Psoas muscle (tissue), 8 donors: ENCODE results near the gene PDIA6. TPM values are rescaled to one million over a fixed set of nuclear protein-coding genes. Genes with fewer than 3 reads are reported as not detected.

ENCODE experiments used
- ATAC-seq, 4 donors: fragments of 200-7000 bp; cut with Tn5 transposase; one replicate each; pipeline ENCODE4 v1.9.1; 2020; ENCODE audit warnings: moderate library complexity in 3 of 4, mild to moderate bottlenecking in 2 of 4
- DNase-seq, 2 donors: peaks; one replicate each; pipeline ENCODE4 v3.0.0-alpha.2; 2020
- H3K27ac ChIP-seq: fragments of 200-600 bp; one replicate; pipeline ENCODE4 v1.8.0; 2022
- H3K27me3 ChIP-seq, 3 donors: fragments of 200-600 bp in 1 of 3; one replicate each; pipeline versions ENCODE4 v1.6.1 to v1.8.0; 2013 to 2022; ENCODE audit warnings: low read length in 2 of 3, mild to moderate bottlenecking in 2 of 3, moderate library complexity in 1 of 3; ENCODE audit not compliant: insufficient read depth in 3 of 3
- H3K36me3 ChIP-seq, 2 donors: fragments of 200-600 bp in 1 of 2; one replicate each; pipeline versions ENCODE4 v1.6.1 to v1.8.0; 2013 to 2022; ENCODE audit warnings: low read depth in 1 of 2, mild to moderate bottlenecking in 1 of 2, moderate library complexity in 1 of 2; ENCODE audit not compliant: insufficient read depth in 1 of 2
- H3K4me1 ChIP-seq: fragments of 200-600 bp; one replicate; pipeline ENCODE4 v1.8.0; 2022
- H3K4me3 ChIP-seq: fragments of 200-600 bp; one replicate; pipeline ENCODE4 v1.8.0; 2022; ENCODE audit warnings: mild to moderate bottlenecking
- H3K9me3 ChIP-seq: fragments of 200-600 bp; one replicate; pipeline ENCODE4 v1.8.0; 2022
- CTCF ChIP-seq: fragments of 200-600 bp; IDR thresholded peaks from one replicate; pipeline ENCODE4 v1.8.0; 2022; ENCODE audit warnings: antibody characterized with exemption
- WGBS, 3 donors: extraction: QIAGEN DNeasy Blood & Tissue Kit; methylation state at CpG; one replicate each; pipeline versions ENCODE4 v1.1.6 to v1.1.7; 2013; 5-methylcytosine and 5-hydroxymethylcytosine counted together
- intact Hi-C, 2 donors: fragments of 100-400 bp; cut with DNase I; formaldehyde crosslinking; loops; one replicate each; pipeline versions ENCODE4 v1.11.0 to v1.14.2; 2022
- polyA plus RNA-seq, 3 donors: library from polyadenylated mRNA; stranded (reverse); fragments of 200-250 nt; gene quantifications; one replicate each; pipeline ENCODE4 v1.2.3, GENCODE V29; 2013
- total RNA-seq, 4 donors: library from RNA; stranded (reverse); fragmentation: NEBNext Ultra II Directional in 2 of 4; extraction: Animal tissue kit (Norgen Biotek cat#: 25700) in 2 of 4; gene quantifications; one replicate each; pipeline versions ENCODE4 v1.2.1 to v1.2.4, GENCODE V29; 2021 to 2023
- donor health status: healthy with polysubstance abuse.
- donor health status: DM: no; HTN: no; CAD: no; lungs with moderate emphysema.
- donor health status: Bipolar disorder and iron deficiency.
- donor health status: healthy.
- donor health status: DM: yes; HTN: yes; CAD: no.
- donor health status: DM: no; HTN: no; CAD: no.
- donor health status: DM: no; HTN: no; CAD: no.
- donor health status: DM: yes; HTN: yes; CAD: no.

PDIA6 gene
- total and polyA plus RNA-seq, 7 donors: 40.1 to 139 (median 56.7) TPM

- Histone ChIP-seq H3K4me1 (peaks cover 28% of the 10 kb centered on the region), H3K27ac (no peak overlapping the region), H3K36me3 (no peaks in the 10 kb centered on the region), H3K9me3 (peaks cover 5% of the 10 kb centered on the region), H3K4me3 (no peak overlapping the region), H3K27me3 (no peaks in the 10 kb centered on the region)
- no peak for DNase-seq
- 51 to 66% (median 58%) methylated on average over 3 of the region's 3 CpGs for WGBS, 3 donors
- TF ChIP-seq CTCF: no peak
- intact Hi-C loops: no loop called here
- no peak for ATAC-seq
Observed at GRCh38 chr2:10841547-10842219, 29.1 kb upstream of the PDIA6 start.

DNA sequence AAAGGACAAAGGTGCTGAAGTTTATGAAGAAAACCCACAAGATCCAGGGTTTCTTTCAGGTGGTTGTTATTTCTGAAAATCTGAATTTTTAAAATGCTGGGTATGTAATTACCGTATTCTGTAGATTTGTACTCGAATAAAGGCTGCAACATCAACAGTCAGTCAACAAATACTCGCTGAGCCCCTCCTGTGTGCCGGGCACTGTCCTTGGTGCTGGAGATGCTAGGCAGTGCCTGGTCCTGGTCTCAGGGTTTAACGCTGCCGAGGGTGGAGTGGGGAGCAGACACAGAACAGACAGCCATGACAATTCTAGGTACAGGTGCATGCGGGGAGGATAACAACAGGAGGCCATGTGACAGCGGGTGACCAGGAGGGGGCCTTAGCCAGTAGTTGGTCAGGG, 27.2 kb upstream of the PDIA6 start:
- Histone ChIP-seq H3K36me3 (no peaks in the 10 kb centered on the region), H3K4me3 (no peak overlapping the region), H3K27ac (no peak overlapping the region), H3K4me1 (peaks cover 11% of the 10 kb centered on the region), H3K27me3 (no peaks in the 10 kb centered on the region), H3K9me3 (peaks cover 5% of the 10 kb centered on the region)
- WGBS, 3 donors: 34 to 37% (median 37%) methylated on average over 8 of the region's 8 CpGs
- no peak for DNase-seq
- intact Hi-C loops: loop anchor here (5.0 to 10.0 kb wide), 4 partner anchors 37 to 745 kb away; no protein-coding TSS in a partner anchor
- no peak for ATAC-seq
- TF ChIP-seq CTCF: no peak

GRCh38 chr2:10838734-10839133, 26.1 kb upstream of the PDIA6 start:
- Histone ChIP-seq H3K4me3 (no peak overlapping the region), H3K27ac (no peak overlapping the region), H3K9me3 (peaks cover 5% of the 10 kb centered on the region), H3K36me3 (no peaks in the 10 kb centered on the region), H3K27me3 (no peaks in the 10 kb centered on the region), H3K4me1 (peaks cover 10% of the 10 kb centered on the region)
- DNase-seq (no peak), ATAC-seq (no peak)
- 37 to 41% (median 39%) methylated on average over 3 of the region's 3 CpGs for WGBS, 3 donors
- TF ChIP-seq CTCF: no peak
- intact Hi-C loops: loop anchor here (5.0 to 10.0 kb wide), 4 partner anchors 39 to 746 kb away; no protein-coding TSS in a partner anchor

DNA sequence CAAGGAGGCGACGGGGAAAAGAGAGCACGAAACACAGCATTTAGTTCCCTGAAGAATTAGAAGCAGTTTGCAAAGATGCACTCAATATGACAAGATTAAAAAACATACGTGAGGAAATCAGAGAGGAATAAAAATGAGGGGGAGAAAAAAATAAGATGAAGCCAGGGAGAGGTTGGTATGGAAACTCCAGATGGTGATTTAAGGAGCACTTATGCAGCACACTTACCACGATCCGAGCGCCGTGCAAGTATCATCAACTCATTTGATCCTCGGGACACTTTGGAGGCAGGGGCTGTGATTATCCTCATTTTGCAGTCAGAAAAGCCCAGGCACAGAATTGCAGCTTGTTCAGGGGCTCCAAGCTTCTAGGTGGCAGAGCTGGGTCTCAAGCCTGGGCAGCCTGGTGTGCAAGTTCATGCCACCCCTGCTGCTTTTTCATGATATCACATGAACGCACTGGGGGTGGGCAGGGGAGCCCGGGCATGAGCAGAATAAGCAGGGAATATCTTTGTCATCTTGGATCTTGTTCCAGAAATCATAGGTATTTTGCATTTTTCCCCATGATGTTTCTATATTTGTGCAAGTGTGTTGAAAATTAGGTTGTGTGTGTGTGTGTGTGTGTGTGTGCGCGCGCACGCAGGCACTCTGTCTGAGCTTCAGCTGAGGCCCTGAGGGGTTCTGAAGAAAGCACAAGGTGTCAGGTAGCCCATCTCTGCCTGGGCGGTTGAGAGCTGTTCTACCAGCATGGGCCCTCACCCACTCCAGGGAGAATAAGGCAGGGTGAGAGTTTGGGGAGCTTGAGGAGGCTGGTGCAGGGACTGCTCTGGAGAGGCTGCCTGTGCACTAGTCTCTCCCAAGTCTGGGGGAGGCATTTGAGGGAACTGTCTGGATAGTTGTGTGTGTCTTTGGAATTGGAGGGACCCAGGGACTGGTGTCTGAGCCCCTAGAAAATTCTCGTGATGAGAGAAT, 25.0 kb upstream of the PDIA6 start:
- no peaks in the 10 kb centered on the region for H3K36me3 ChIP-seq
- H3K4me1 ChIP-seq: peaks cover under 1% of the 10 kb centered on the region
- H3K9me3 ChIP-seq: peaks cover 5% of the 10 kb centered on the region
- no peaks in the 10 kb centered on the region for H3K27me3 ChIP-seq
- intact Hi-C loops: loop anchor here (5.0 to 10.0 kb wide), 4 partner anchors 40 to 747 kb away; no protein-coding TSS in a partner anchor
- ATAC-seq: no peak
- no peak for TF ChIP-seq CTCF
- no peak overlapping the region for H3K27ac ChIP-seq
- DNase-seq: no peak
- 66 to 80% (median 66%) methylated on average over 17 of the region's 17 CpGs for WGBS, 3 donors
- no peak overlapping the region for H3K4me3 ChIP-seq
